Lower leg skin (tissue), 4 donors: ENCODE measurements around the gene MYO1E. TPM values are rescaled to one million over a fixed set of nuclear protein-coding genes. Genes with fewer than 3 reads are reported as not detected.

ENCODE experiments used
- DNase-seq, 2 donors: peaks; one replicate each; pipeline ENCODE4 v3.0.0-alpha.2; 2019; ENCODE audit warnings: low spot score in 2 of 2
- H3K4me3 ChIP-seq: fragments of 200-600 bp; sonication (generic); 2 replicates; pipeline ENCODE4 v1.5.1; 2017; ENCODE audit warnings: mild to moderate bottlenecking, low read depth; ENCODE audit not compliant: poor library complexity, severe bottlenecking
- CTCF ChIP-seq, 3 donors: fragments of 450-650 bp; IDR thresholded peaks; one replicate each; pipeline ENCODE4 v1.5.1; 2016; ENCODE audit warnings: antibody characterized with exemption in 3 of 3, mild to moderate bottlenecking in 3 of 3, moderate library complexity in 2 of 3
- POLR2A ChIP-seq, 2 donors: fragments of 450-650 bp; IDR thresholded peaks; one replicate each; pipeline ENCODE4 v1.6.1; 2016 to 2017; ENCODE audit warnings: antibody characterized with exemption in 2 of 2, mild to moderate bottlenecking in 1 of 2, moderate library complexity in 1 of 2
- WGBS, 2 donors: methylation state at CpG; one replicate each; pipeline ENCODE4 v1.1.5; 2018; 5-methylcytosine and 5-hydroxymethylcytosine counted together
- intact Hi-C: fragments of 100-400 bp; cut with DNase I; formaldehyde crosslinking; loops from one replicate; pipeline ENCODE4 v1.15.0; 2023; ENCODE audit warnings: low total_unique reads
- total RNA-seq, 4 donors: library from RNA; depleted of rRNA; stranded (reverse); fragments of >200 nt; gene quantifications; one replicate each; pipeline ENCODE4 v1.1.0, GENCODE V29; 2016

The MYO1E gene
- total RNA-seq, 4 donors from 2014 or later: 134 to 218 (median 183) TPM

GRCh38 chr15:59294574-59295260, 78.0 kb downstream of the MYO1E start:
- no peak for DNase-seq
- no peak for TF ChIP-seq POLR2A (IDR thresholded peaks at IDR 0.05)
- TF ChIP-seq CTCF (IDR thresholded peaks at IDR 0.05): no peak
- no peak overlapping the region for H3K4me3 ChIP-seq
- WGBS, 2 donors: 53 to 58% methylated on average over 3 of the region's 3 CpGs
- intact Hi-C loops: loop anchor here (5.0 kb wide), 1 partner anchor 47 kb away; no protein-coding TSS in a partner anchor

GRCh38 chr15:59292442-59293151, 80.1 kb downstream of the MYO1E start:
- intact Hi-C loops: no loop called here
- DNase-seq: no peak
- TF ChIP-seq POLR2A (IDR thresholded peaks at IDR 0.05) (no peak), CTCF (IDR thresholded peaks at IDR 0.05) (no peak)
- 88 to 93% methylated on average over 8 of the region's 8 CpGs for WGBS, 2 donors
- H3K4me3 ChIP-seq: no peak overlapping the region

GRCh38 chr15:59291213-59291549, 81.5 kb downstream of the MYO1E start:
- 78 to 82% methylated on average over 3 of the region's 3 CpGs for WGBS, 2 donors
- no peak overlapping the region for H3K4me3 ChIP-seq
- intact Hi-C loops: no loop called here
- DNase-seq: no peak
- TF ChIP-seq CTCF (IDR thresholded peaks at IDR 0.05) (no peak), POLR2A (IDR thresholded peaks at IDR 0.05) (no peak)

GRCh38 chr15:59290295-59291212, 82.1 kb downstream of the MYO1E start:
- H3K4me3 ChIP-seq: no peak overlapping the region
- 83 to 84% methylated on average over 11 of the region's 11 CpGs for WGBS, 2 donors
- DNase-seq: no peak
- intact Hi-C loops: no loop called here
- TF ChIP-seq POLR2A (IDR thresholded peaks at IDR 0.05) (no peak), CTCF (IDR thresholded peaks at IDR 0.05) (no peak)

GRCh38 chr15:59289574-59289973, 83.1 kb downstream of the MYO1E start:
- H3K4me3 ChIP-seq: no peak overlapping the region
- intact Hi-C loops: no loop called here
- no peak for DNase-seq
- TF ChIP-seq CTCF (IDR thresholded peaks at IDR 0.05) (no peak), POLR2A (IDR thresholded peaks at IDR 0.05) (no peak)
